Activated CD8-positive, alpha-beta T cell treated with anti-CD3 and anti-CD28 coated beads for 36 hours (primary cell): Measurements from ENCODE around the gene CALY. TPM values are rescaled to one million over a fixed set of nuclear protein-coding genes. Genes with fewer than 3 reads are reported as not detected.

Source experiments
- ATAC-seq: fragments of 200-7000 bp; cut with Tn5 transposase; one replicate; pipeline ENCODE4 v1.10.0; 2021; ENCODE audit warnings: mild to moderate bottlenecking, moderate library complexity
- CTCF ChIA-PET: fragments of 350-600 bp; sonication (Branson Sonifier 250); formaldehyde crosslinking; loops from one replicate; lab custom pipeline; 2021; ENCODE audit warnings: antibody characterized with exemption; lab: Charles Lee
- POLR2A ChIA-PET: fragments of 350-600 bp; sonication (Branson Sonifier 250); formaldehyde crosslinking; loops from one replicate; lab custom pipeline; 2021; ENCODE audit warnings: antibody characterized with exemption; lab: Charles Lee
- DNase-seq: peaks from one replicate; pipeline ENCODE4 v3.0.0-alpha.2; 2020
- H3K27ac Mint-ChIP-seq: one replicate; pipeline ENCODE4 v1.8.0; 2021; ENCODE audit warnings: mild to moderate bottlenecking, mixed read lengths
- H3K27me3 Mint-ChIP-seq: one replicate; pipeline ENCODE4 v1.8.0; 2021; ENCODE audit warnings: mixed read lengths
- H3K36me3 Mint-ChIP-seq: one replicate; pipeline ENCODE4 v1.8.0; 2021; ENCODE audit warnings: low read depth, mixed read lengths
- H3K4me1 Mint-ChIP-seq: one replicate; pipeline ENCODE4 v1.8.0; 2021; ENCODE audit warnings: low read depth, mixed read lengths
- H3K4me3 Mint-ChIP-seq: one replicate; pipeline ENCODE4 v1.8.0; 2021; ENCODE audit warnings: mild to moderate bottlenecking, moderate library complexity, mixed read lengths
- H3K9me3 Mint-ChIP-seq: one replicate; pipeline ENCODE4 v1.8.0; 2021; ENCODE audit warnings: mixed read lengths
- intact Hi-C: fragments of 100-400 bp; cut with micrococcal nuclease; formaldehyde crosslinking; loops from one replicate; pipeline ENCODE4 v1.10.0; 2022
- total RNA-seq, 2 experiments: library from RNA; stranded (reverse); gene quantifications; one replicate each; pipeline ENCODE4 v1.2.3, GENCODE V29; 2021
- TF ChIP-seq, protein P1 (sequence below): fragments of 200-600 bp; IDR thresholded peaks from one replicate; pipeline ENCODE4 v1.8.0; 2022; ENCODE audit warnings: antibody characterized with exemption, mild to moderate bottlenecking

The CALY gene
- total RNA-seq, 2 experiments from 2014 or later, result not detected

DNA sequence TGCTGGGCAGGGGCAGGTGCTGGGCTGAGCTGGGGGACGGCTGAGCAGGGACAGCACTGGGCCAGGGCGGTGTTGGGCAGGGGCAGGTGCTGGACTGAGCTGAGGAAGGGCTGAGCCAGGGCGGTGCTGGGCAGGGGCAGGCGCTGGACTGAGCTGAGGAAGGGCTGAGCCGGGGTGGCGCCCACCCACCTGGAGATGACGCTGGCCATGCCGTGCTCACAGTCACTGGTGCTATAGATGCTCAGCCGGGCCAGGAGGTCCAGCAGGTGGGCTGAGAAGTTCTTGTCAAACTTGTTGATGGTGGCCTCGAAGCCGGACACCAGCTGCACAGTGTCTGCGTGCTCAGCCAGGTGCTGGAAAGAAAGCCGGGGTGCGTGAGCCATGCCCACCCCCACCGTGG, 55.6 kb downstream of the CALY start:
- no peaks in the 10 kb centered on the region for H3K27me3 Mint-ChIP-seq
- intact Hi-C loops, result no loop called here
- ATAC-seq, result no peak
- peaks cover 23% of the 10 kb centered on the region for H3K4me1 Mint-ChIP-seq
- POLR2A ChIA-PET, result no interaction called here
- no peak for DNase-seq
- H3K27ac Mint-ChIP-seq, result no peak overlapping the region
- H3K4me3 Mint-ChIP-seq, result no peak overlapping the region
- TF ChIP-seq, protein P1, sequence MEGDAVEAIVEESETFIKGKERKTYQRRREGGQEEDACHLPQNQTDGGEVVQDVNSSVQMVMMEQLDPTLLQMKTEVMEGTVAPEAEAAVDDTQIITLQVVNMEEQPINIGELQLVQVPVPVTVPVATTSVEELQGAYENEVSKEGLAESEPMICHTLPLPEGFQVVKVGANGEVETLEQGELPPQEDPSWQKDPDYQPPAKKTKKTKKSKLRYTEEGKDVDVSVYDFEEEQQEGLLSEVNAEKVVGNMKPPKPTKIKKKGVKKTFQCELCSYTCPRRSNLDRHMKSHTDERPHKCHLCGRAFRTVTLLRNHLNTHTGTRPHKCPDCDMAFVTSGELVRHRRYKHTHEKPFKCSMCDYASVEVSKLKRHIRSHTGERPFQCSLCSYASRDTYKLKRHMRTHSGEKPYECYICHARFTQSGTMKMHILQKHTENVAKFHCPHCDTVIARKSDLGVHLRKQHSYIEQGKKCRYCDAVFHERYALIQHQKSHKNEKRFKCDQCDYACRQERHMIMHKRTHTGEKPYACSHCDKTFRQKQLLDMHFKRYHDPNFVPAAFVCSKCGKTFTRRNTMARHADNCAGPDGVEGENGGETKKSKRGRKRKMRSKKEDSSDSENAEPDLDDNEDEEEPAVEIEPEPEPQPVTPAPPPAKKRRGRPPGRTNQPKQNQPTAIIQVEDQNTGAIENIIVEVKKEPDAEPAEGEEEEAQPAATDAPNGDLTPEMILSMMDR, result no peak
- CTCF ChIA-PET, result interaction anchor here (1.3 kb wide), 2 partner anchors 23 to 27 kb away, joined by 4 to 5 read pairs; no protein-coding TSS in a partner anchor
- no peaks in the 10 kb centered on the region for H3K9me3 Mint-ChIP-seq
- H3K36me3 Mint-ChIP-seq, result peaks cover 15% of the 10 kb centered on the region

DNA sequence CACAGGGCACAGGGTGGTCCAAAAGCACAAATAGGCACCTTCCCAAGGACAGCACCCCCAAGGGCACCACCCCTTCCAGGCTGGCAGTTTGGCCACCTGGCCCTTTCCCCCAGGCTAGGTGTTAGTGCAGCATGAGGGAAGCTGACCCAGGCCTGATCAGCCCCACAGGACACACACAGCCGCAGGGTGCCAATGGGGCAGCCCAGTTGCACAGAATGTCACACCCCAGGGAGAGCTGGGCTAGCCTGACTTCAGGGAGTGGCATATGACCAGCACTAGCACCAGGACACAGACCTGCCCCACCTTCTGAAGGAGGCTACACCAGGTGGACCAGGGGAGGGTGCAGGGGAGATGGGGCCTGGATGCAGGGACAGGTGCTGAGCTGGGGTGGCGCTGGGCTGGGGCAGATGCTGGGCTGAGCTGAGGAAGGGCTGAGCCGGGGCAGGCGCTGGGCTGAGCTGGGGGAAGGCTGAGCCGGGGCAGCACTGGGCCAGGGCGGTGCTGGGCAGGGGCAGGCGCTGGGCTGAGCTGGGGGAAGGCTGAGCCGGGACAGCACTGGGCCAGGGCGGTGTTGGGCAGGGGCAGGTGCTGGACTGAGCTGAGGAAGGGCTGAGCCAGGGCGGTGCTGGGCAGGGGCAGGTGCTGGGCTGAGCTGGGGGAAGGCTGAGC, 56.2 kb downstream of the CALY start:
- POLR2A ChIA-PET, result interaction anchor here (1.3 kb wide), 1 partner anchor 15 kb away, joined by 3 read pairs; no protein-coding TSS in a partner anchor
- Mint-ChIP-seq H3K36me3 (peaks cover 10% of the 10 kb centered on the region), H3K27ac (no peak overlapping the region), H3K4me1 (peaks cover 26% of the 10 kb centered on the region), H3K27me3 (no peaks in the 10 kb centered on the region), H3K9me3 (no peaks in the 10 kb centered on the region), H3K4me3 (no peak overlapping the region)
- no peak for ATAC-seq
- TF ChIP-seq, protein P1, result no peak
- intact Hi-C loops, result no loop called here
- CTCF ChIA-PET, result interaction anchor here (1.3 kb wide), 2 partner anchors 24 to 27 kb away, joined by 4 to 5 read pairs; no protein-coding TSS in a partner anchor
- no peak for DNase-seq

DNA sequence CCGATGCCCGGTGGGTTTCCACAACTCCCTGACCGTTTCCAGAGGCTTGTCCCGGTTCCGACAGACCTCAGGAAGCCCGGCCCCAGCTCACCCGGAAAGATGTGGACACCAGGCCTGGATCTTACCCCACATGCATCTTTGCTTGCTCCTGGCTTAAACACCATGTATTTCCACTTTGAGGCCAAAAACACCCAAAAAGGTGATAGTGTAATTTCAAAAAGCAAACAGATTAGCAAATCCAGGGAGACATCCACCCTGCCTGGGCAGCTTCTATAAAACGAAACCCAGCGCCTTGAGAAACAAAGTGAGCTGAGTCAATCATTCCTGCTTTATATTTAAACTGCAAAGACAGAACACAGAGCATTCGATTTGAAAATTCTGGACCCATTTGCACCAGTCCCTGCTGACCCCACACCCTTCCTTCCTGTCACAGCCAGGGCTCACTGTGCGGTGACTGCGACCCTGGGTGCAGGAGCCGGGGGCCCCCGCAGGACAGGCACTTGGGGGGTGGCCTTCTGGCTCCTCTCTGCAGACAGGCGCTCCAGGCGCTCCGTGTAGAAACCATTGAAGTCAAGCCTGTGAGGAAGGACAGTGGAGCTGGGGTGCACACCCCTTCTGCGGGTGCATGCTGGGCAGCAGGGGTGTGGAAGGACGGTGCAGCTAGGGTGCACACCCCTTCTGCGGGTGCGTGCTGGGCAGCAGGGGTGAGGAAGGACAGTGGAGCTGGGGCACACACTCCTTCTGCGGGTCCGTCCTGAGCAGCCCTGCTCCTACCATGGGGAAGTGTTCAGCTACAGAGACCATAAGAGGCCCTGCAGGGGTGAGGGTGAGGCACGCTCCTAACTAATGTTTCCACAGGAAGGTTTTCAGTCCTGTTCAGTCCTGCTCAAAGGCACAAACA, 57.1 kb downstream of the CALY start:
- no peak for ATAC-seq

DNA sequence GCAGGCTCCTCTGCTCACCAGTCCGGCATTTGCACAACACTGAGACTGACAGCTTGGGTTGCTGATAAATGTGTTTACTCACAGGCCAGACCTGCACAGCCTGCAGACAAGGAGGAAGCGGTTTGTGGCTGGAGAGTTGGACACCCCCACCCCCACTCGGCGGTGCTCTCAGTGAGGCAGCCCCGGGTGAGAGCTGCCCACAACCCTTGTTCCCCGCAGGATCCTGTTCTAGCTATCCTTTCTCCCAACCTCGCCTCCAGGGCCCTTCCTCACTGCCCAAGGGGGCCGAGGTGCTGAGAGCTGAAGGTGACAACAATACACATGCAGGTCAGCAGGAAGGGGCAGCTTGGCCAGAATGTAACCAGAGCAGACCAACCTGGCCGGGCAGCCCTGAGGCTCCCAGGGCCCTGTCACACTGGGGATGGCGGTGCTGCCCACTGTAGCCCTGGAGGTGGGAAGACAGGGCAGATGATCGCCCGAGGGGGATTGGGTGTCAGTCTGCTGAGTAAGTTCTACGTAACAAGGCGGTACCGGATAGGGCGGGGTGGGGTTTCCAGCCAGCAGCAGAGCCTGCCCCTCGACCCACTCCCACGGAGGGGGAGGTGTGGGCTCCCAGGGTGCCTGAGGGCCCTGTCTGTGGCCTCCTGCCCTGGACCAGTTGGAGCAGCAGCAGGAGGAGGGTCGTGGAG, 58.0 kb downstream of the CALY start:
- TF ChIP-seq, protein P1, result no peak
- ChIA-PET POLR2A (interaction anchor here (1.1 to 6.1 kb wide), 5 partner anchors 8 to 31 kb away, joined by 4 to 46 read pairs (median 5); no protein-coding TSS in a partner anchor), CTCF (interaction anchor here (1.1 to 2.1 kb wide), 4 partner anchors 28 to 374 kb away, joined by 3 to 13 read pairs (median 5); no protein-coding TSS in a partner anchor)
- H3K27ac Mint-ChIP-seq, result peak overlapping the region; percentile 71
- peaks cover 4% of the 10 kb centered on the region for H3K36me3 Mint-ChIP-seq
- H3K4me3 Mint-ChIP-seq, result peak overlapping the region; percentile 57
- H3K27me3 Mint-ChIP-seq, result no peaks in the 10 kb centered on the region
- H3K9me3 Mint-ChIP-seq, result no peaks in the 10 kb centered on the region
- ATAC-seq (peak; percentile 20), DNase-seq (peak; percentile 80)
- intact Hi-C loops, result no loop called here
- peaks cover 26% of the 10 kb centered on the region for H3K4me1 Mint-ChIP-seq

More for the DNA sequence above, 57.1 kb downstream of the CALY start:
- no peak for DNase-seq
- TF ChIP-seq, protein P1, result no peak
- H3K4me3 Mint-ChIP-seq, result no peak overlapping the region
- intact Hi-C loops, result no loop called here
- ChIA-PET CTCF (interaction anchor here (0.7 to 1.3 kb wide), 3 partner anchors 25 to 119 kb away, joined by 3 to 5 read pairs (median 3); no protein-coding TSS in a partner anchor), POLR2A (interaction anchor here (1.2 to 6.1 kb wide), 5 partner anchors 14 to 30 kb away, joined by 3 to 46 read pairs (median 4); no protein-coding TSS in a partner anchor)
- H3K27me3 Mint-ChIP-seq, result no peaks in the 10 kb centered on the region
- no peaks in the 10 kb centered on the region for H3K9me3 Mint-ChIP-seq
- H3K36me3 Mint-ChIP-seq, result peaks cover 4% of the 10 kb centered on the region
- H3K27ac Mint-ChIP-seq, result no peak overlapping the region
- H3K4me1 Mint-ChIP-seq, result peaks cover 26% of the 10 kb centered on the region
